Measurements from ENCODE around the gene CAPZA2. TPM values are rescaled to one million over a fixed set of nuclear protein-coding genes. Genes with fewer than 3 reads are reported as not detected.

The CAPZA2 gene
- total and polyA plus RNA-seq, 9 of the 15 experiments (the other 6 are each of a cell fraction or from before 2014, with no cell fraction given) = 67.0 to 524 (median 176) TPM

DNA sequence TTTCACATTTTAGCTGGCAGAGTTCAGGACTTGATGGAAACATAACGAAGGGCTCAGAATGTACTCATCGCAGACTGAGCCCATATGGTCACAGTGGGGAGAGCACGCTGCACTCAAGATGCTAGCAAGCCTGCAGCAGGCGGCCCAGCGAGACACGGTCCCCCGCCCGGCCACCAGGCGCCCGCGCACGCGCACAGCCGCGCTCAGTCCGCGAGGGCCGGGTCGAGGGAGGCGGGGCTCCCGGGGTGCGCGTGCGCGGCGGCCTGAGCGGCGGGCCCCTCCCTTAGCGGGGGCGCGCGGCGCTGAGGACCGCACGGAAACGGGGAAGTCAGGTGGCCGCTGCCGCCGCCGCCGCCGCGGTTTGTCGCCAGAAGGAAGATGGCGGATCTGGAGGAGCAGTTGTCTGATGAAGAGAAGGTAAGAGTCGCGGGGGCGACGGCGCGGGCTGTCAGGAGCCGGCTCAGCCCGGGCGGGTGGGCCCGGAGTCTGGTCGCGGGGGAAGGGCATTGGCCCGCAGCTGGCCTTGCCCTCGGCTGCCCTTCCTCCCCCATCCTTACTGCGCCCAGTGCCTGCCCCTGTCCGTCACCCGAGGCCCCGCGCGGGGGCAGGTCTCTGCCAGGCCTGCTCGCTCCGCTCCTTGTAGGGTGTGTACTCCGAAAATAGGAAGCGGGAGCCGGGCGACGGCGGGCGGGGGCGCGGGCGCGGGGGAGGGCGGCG lies at the start of gene CAPZA2 (continued):
- TF ChIP-seq TCF3 (CRISPR knock-in tag; IDR thresholded peaks at IDR 0.05) (peak; percentile 12; the same call in 1 of the 2 replicates), FUS (optimal IDR thresholded peaks at IDR 0.05; ENCODE audit: low read depth, low read length) (peak; percentile 60), KDM5B (IDR thresholded peaks at IDR 0.05; ENCODE audit: insufficient replicate concordance, low read depth, low read length) (peak; percentile 92), DACH1 (IDR thresholded peaks at IDR 0.05; ENCODE audit: partially characterized antibody) (no peak), STAT5B (CRISPR knock-in tag; IDR thresholded peaks at IDR 0.05) (no peak), ZNF76 (CRISPR knock-in tag; IDR thresholded peaks at IDR 0.05; ENCODE audit: borderline replicate concordance) (no peak; the same call in 1 of the 2 replicates)
- TF ChIP-seq, protein P1, sequence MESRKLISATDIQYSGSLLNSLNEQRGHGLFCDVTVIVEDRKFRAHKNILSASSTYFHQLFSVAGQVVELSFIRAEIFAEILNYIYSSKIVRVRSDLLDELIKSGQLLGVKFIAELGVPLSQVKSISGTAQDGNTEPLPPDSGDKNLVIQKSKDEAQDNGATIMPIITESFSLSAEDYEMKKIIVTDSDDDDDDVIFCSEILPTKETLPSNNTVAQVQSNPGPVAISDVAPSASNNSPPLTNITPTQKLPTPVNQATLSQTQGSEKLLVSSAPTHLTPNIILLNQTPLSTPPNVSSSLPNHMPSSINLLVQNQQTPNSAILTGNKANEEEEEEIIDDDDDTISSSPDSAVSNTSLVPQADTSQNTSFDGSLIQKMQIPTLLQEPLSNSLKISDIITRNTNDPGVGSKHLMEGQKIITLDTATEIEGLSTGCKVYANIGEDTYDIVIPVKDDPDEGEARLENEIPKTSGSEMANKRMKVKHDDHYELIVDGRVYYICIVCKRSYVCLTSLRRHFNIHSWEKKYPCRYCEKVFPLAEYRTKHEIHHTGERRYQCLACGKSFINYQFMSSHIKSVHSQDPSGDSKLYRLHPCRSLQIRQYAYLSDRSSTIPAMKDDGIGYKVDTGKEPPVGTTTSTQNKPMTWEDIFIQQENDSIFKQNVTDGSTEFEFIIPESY (CRISPR knock-in tag; IDR thresholded peaks at IDR 0.05) = peak; percentile 84
- TF ChIP-seq, protein P2, sequence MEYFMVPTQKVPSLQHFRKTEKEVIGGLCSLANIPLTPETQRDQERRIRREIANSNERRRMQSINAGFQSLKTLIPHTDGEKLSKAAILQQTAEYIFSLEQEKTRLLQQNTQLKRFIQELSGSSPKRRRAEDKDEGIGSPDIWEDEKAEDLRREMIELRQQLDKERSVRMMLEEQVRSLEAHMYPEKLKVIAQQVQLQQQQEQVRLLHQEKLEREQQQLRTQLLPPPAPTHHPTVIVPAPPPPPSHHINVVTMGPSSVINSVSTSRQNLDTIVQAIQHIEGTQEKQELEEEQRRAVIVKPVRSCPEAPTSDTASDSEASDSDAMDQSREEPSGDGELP (CRISPR knock-in tag; IDR thresholded peaks at IDR 0.05; ENCODE audit: borderline replicate concordance) = peak; percentile 89
- TF ChIP-seq, protein P3, sequence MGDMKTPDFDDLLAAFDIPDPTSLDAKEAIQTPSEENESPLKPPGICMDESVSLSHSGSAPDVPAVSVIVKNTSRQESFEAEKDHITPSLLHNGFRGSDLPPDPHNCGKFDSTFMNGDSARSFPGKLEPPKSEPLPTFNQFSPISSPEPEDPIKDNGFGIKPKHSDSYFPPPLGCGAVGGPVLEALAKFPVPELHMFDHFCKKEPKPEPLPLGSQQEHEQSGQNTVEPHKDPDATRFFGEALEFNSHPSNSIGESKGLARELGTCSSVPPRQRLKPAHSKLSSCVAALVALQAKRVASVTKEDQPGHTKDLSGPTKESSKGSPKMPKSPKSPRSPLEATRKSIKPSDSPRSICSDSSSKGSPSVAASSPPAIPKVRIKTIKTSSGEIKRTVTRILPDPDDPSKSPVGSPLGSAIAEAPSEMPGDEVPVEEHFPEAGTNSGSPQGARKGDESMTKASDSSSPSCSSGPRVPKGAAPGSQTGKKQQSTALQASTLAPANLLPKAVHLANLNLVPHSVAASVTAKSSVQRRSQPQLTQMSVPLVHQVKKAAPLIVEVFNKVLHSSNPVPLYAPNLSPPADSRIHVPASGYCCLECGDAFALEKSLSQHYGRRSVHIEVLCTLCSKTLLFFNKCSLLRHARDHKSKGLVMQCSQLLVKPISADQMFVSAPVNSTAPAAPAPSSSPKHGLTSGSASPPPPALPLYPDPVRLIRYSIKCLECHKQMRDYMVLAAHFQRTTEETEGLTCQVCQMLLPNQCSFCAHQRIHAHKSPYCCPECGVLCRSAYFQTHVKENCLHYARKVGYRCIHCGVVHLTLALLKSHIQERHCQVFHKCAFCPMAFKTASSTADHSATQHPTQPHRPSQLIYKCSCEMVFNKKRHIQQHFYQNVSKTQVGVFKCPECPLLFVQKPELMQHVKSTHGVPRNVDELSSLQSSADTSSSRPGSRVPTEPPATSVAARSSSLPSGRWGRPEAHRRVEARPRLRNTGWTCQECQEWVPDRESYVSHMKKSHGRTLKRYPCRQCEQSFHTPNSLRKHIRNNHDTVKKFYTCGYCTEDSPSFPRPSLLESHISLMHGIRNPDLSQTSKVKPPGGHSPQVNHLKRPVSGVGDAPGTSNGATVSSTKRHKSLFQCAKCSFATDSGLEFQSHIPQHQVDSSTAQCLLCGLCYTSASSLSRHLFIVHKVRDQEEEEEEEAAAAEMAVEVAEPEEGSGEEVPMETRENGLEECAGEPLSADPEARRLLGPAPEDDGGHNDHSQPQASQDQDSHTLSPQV (IDR thresholded peaks at IDR 0.05) = peak; percentile 75; the same call in 1 of the 2 replicates

All from K562 (cell line).